Glutamatergic neuron (in vitro differentiated cells): ENCODE data around the gene SNX10. TPM values are rescaled to one million over a fixed set of nuclear protein-coding genes. Genes with fewer than 3 reads are reported as not detected.

Experiments used
- DNase-seq: peaks from one replicate; pipeline ENCODE4 v3.0.0; 2022
- H3K27ac Mint-ChIP-seq: one replicate; pipeline ENCODE4 v1.8.0; 2020; ENCODE audit warnings: mild to moderate bottlenecking, mixed read lengths, inconsistent platforms; ENCODE audit not compliant: unreplicated experiment
- H3K27me3 Mint-ChIP-seq: one replicate; pipeline ENCODE4 v1.8.0; 2020; ENCODE audit warnings: mild to moderate bottlenecking, moderate library complexity, mixed read lengths, inconsistent platforms; ENCODE audit not compliant: unreplicated experiment
- H3K36me3 Mint-ChIP-seq: one replicate; pipeline ENCODE4 v1.8.0; 2020; ENCODE audit warnings: mild to moderate bottlenecking, mixed read lengths, inconsistent platforms; ENCODE audit not compliant: unreplicated experiment
- H3K4me1 Mint-ChIP-seq: one replicate; pipeline ENCODE4 v1.8.0; 2020; ENCODE audit warnings: mild to moderate bottlenecking, low read depth, mixed read lengths, inconsistent platforms; ENCODE audit not compliant: unreplicated experiment
- H3K4me3 Mint-ChIP-seq: one replicate; pipeline ENCODE4 v1.8.0; 2020; ENCODE audit warnings: mild to moderate bottlenecking, mixed read lengths, inconsistent platforms; ENCODE audit not compliant: unreplicated experiment
- H3K9me3 Mint-ChIP-seq: one replicate; pipeline ENCODE4 v1.8.0; 2020; ENCODE audit warnings: mild to moderate bottlenecking, moderate library complexity, mixed read lengths, inconsistent platforms; ENCODE audit not compliant: unreplicated experiment
- CTCF ChIP-seq: fragments of 200-600 bp; sonication (generic); IDR thresholded peaks from one replicate; pipeline ENCODE4 v1.5.0; 2021; ENCODE audit not compliant: partially characterized antibody, unreplicated experiment
- total RNA-seq: library from RNA; stranded (reverse); fragmentation: NEBNext Ultra II Directional; extraction: Animal tissue kit (Norgen Biotek cat#: 25700); gene quantifications from one replicate; pipeline ENCODE4 v1.2.1, GENCODE V29; 2021; ENCODE audit not compliant: unreplicated experiment

SNX10 gene
- total RNA-seq, 1 donor from 2014 or later = 6.1 TPM

- DNase-seq = peak; percentile 78
- Mint-ChIP-seq H3K27me3 (peaks cover 6% of the 10 kb centered on the region), H3K36me3 (peaks cover 4% of the 10 kb centered on the region), H3K4me3 (peak overlapping the region; percentile 97), H3K4me1 (peaks cover 20% of the 10 kb centered on the region), H3K27ac (peak overlapping the region; percentile 91), H3K9me3 (peaks cover 13% of the 10 kb centered on the region)
- TF ChIP-seq CTCF = no peak
Observed at GRCh38 chr7:26398427-26398755, 106.7 kb downstream of the SNX10 start.

- Mint-ChIP-seq H3K4me1 (peaks cover 20% of the 10 kb centered on the region), H3K27ac (peak overlapping the region; percentile 100), H3K9me3 (peaks cover 13% of the 10 kb centered on the region), H3K4me3 (peak overlapping the region; percentile 97), H3K27me3 (peaks cover 6% of the 10 kb centered on the region), H3K36me3 (peaks cover 4% of the 10 kb centered on the region)
- DNase-seq = peak; percentile 78
- no peak for TF ChIP-seq CTCF
Observed at GRCh38 chr7:26398756-26399509, 107.3 kb downstream of the SNX10 start.

GRCh38 chr7:26399736-26400135 is 108.1 kb downstream of the SNX10 start:
- peaks cover 13% of the 10 kb centered on the region for H3K9me3 Mint-ChIP-seq
- H3K4me1 Mint-ChIP-seq = peaks cover 20% of the 10 kb centered on the region
- no peak for TF ChIP-seq CTCF
- peaks cover 4% of the 10 kb centered on the region for H3K36me3 Mint-ChIP-seq
- no peak for DNase-seq
- peak overlapping the region; percentile 97 for H3K4me3 Mint-ChIP-seq
- peak overlapping the region; percentile 100 for H3K27ac Mint-ChIP-seq
- H3K27me3 Mint-ChIP-seq = peaks cover 6% of the 10 kb centered on the region

GRCh38 chr7:26403640-26404039 is 112.0 kb downstream of the SNX10 start:
- Mint-ChIP-seq H3K27me3 (peaks cover 6% of the 10 kb centered on the region), H3K9me3 (peaks cover 9% of the 10 kb centered on the region), H3K4me1 (peaks cover 10% of the 10 kb centered on the region), H3K27ac (no peak overlapping the region), H3K4me3 (no peak overlapping the region), H3K36me3 (peaks cover 17% of the 10 kb centered on the region)
- no peak for DNase-seq
- TF ChIP-seq CTCF = no peak

GRCh38 chr7:26404189-26404996 is 112.7 kb downstream of the SNX10 start:
- Mint-ChIP-seq H3K36me3 (peaks cover 17% of the 10 kb centered on the region), H3K4me3 (no peak overlapping the region), H3K27me3 (no peaks in the 10 kb centered on the region), H3K9me3 (peaks cover 7% of the 10 kb centered on the region), H3K4me1 (peaks cover 14% of the 10 kb centered on the region), H3K27ac (no peak overlapping the region)
- no peak for TF ChIP-seq CTCF
- DNase-seq = no peak
